H1 (cell line): ENCODE measurements around the gene CDC42SE2. TPM values are rescaled to one million over a fixed set of nuclear protein-coding genes. Genes with fewer than 3 reads are reported as not detected.

ENCODE experiments used
- RXRA ChIP-seq: IDR thresholded peaks from 2 replicates; pipeline ENCODE4 v1.6.1; 2011; ENCODE audit warnings: low read depth, mild to moderate bottlenecking, low read length, moderate library complexity; ENCODE audit not compliant: insufficient read depth
- polyA plus RNA-seq, 7 experiments: library from polyadenylated mRNA; depleted of rRNA in 3 of 7; stranded (reverse) in 5 of 7; unstranded in 2 of 7; fragments of >200 nt in 5 of 7; fragments of 200-250 nt in 2 of 7; gene quantifications; 1 replicate in 5 of 7; 2 replicates in 1 of 7; 4 replicates in 1 of 7; pipeline versions ENCODE4 v1.2.1 to v1.2.3, GENCODE V29; 2011 to 2013; ENCODE audit warnings: missing spikeins in 2 of 7, mixed read lengths in 2 of 7
- total RNA-seq: library from RNA; stranded (reverse); fragmentation: NEBNext Ultra II Directional; extraction: Animal tissue kit (Norgen Biotek cat#: 25700); gene quantifications from 2 replicates; pipeline ENCODE4 v1.2.1, GENCODE V29; 2021

The CDC42SE2 gene
- total and polyA plus RNA-seq, 2 of the 8 experiments (the other 6 are each of a cell fraction or from before 2014, with no cell fraction given): 16.7 to 30.8 TPM

GRCh38 chr5:131279204-131279603, 15.4 kb downstream of the CDC42SE2 start (continued):
- TF ChIP-seq RXRA: no peak
